HS-27A (cell line): ENCODE measurements around the gene GGCX.
A peak's percentile ranks its signal among the peaks of the same experiment; 100 is the strongest.
"Not testable (repeated sequence)": the region's sequence is repeated elsewhere in the genome, so short reads cannot be mapped to it uniquely, and the experiment has no call there.

Source experiments
- DNase-seq: peaks from one replicate; pipeline ENCODE4 v3.0.0-alpha.2; 2012; ENCODE audit warnings: low read depth, missing footprints

The GGCX gene

DNA sequence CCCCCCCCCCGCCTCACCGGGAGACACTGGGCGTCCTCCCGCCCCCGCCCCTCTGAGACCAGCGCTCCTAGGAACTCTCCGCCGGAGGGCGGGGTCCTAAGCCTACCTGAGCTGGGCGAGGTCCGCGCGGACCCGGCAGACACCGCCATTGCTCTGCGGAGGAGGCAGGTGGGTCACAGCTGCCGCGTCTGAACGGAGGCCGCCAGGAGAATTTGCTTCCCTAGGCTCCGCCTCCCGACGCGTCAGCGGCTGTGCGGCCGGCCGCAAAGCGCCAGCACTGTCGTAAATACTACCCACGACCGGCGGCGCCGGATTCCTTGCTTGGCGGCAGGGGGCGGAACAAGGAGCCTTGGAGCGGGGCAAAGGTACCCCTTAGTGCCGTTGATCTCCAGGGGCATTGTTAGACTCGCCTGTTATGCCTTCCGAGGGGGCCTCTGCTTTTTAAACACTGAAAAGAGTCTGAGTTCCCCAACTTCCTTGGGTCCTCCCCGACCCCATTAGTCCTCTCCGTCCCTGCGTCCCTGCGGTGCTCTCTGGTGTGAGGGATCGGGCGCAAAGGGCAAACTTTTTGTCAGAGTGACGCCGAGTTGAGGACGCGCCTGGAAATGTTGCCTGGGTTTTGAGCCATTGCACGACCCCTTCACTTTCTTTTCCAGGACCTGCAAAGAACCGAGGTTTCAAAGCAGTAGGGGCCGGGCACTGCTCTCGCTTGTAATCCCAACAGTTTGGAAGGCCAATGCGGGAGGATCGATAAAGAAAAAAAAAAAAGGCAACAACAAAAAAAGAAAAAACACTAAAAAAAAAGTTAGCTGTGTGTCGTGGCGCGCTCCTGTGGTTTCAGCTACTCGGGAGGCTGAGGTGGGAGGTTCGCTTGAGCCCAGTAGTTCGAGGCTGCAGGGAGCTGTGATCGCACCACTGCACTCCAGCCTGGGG, at the start of gene GGCX:
Gene GGCX (minus strand): TSS at position 214 of the 933 bp plus-strand sequence. CDS start 65 bp downstream, at position 149.
- no peak for DNase-seq

GRCh38 chr2:85607268-85608215, 46.2 kb upstream of the GGCX start:
- no peak for DNase-seq

- DNase-seq, result no peak
Measured at GRCh38 chr2:85606116-85606455, 44.8 kb upstream of the GGCX start.

DNA sequence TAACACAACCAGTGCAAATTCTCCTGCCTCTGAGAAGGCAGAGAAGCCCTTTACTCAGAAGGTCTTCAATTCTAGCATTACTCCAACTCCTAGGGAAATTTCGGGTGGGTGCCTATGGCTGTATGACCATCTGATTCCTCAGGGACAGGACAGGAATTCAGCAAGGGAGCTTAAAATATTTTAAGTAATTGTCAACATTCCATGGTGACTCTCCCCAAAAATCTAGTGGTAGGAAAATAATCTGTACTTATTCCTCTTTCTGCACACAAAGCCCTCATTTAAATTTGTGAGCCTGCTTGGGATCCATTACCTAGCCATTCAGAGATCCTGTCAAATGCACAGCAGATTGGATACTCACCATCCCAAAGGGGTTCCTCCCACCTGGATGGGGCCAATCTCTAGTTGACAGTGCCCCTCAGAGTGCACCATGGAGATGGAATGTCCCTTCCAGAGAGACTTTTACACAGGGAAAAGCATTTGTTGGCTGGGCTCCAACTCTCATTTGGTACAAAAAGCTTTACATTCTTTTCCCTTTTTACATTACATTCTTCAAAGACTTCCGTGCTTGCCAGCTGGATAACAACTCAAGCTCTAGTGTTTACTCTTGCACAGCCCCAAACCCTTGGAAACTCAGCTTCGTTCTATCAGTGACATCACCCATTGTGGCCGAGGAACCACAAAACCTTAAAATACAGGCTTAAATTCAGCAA, 44.3 kb upstream of the GGCX start:
- peak; percentile 99 for DNase-seq

DNA sequence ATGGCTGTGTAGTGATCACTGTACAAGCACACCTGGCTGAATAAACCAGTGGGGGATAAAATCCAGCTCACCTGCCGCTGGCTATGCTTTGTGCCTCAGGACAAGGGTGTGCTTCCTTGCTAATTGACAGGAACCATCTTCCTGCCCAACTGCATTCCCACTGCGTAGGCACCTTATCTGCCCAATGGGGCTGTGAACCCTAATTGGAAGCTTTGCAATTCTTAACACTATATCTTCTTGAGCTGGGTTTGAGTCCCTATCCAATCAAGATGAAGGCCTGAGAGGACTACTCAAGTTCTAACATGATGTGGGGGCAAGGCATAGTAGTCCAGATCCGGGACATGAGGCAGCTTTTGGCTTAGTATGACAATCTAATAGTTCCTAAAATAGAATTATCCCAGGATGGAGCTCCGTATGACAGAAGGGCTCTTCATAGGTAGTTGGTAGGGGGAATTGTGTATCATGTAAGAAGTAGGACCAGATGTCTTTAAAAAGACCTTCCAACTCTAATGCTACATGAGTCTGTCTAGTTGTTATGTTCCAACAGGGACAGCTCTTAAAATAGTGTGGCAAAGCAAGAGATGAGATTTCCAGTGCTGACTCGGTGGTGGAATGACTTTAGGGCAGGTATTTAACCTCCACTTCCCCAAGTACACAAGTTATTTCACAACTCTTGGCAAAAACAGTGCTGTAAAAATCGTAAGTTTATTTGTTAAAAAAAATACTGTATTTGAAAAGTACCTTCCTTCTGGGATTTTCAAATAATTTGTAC, 43.5 kb upstream of the GGCX start:
- no peak for DNase-seq

- DNase-seq, result not testable (repeated sequence)
Measured at GRCh38 chr2:85604133-85604444, 42.8 kb upstream of the GGCX start.

- peak; percentile 87 for DNase-seq
Measured at GRCh38 chr2:85602476-85603234, 41.4 kb upstream of the GGCX start, which contains the start of gene TMEM150A. Gene TMEM150A (minus strand): TSS chr2:85602698. CDS start chr2:85601948, 750 bp downstream.

- DNase-seq, result no peak
Measured at GRCh38 chr2:85601771-85602475, 40.6 kb upstream of the GGCX start.

GRCh38 chr2:85600951-85601770, 39.9 kb upstream of the GGCX start:
- DNase-seq, result no peak

GRCh38 chr2:85600235-85600575, 38.9 kb upstream of the GGCX start:
- DNase-seq, result no peak

GRCh38 chr2:85599468-85600234, 38.4 kb upstream of the GGCX start:
- no peak for DNase-seq

DNA sequence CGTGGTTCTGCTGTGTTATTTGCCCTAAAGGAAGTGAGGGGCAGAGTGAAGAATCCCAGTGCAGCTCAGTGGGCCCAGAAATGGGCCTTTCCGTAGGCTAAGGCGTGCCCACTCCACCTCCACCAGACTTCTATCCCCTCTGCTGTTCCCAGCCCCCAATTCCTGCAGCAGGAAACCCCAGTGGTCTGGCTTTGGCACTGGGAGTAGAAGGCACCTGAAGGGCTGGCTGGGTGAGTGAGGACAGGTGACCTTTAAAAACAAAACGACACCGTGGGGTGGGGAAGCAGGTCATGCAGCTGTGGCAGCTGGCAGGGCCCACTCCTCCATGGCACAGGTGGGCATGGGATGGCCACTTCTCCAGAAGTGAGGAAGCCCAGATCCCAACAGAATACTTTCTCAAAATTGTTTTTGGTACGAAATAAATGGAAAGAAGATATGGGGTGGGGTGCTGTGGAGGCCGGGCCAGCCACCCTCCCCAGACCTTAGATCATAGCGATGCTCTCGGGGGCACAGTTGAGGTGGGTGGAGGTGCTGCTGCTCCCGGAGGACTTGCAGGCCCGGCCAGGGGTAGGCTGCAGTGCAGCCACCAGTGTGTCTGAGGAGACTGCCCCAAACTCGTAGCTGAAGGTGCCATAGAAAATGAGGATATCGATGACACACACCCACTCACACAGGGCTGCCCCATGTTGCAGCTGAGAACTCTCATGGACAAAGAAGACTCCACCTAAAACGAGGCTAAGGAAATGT, 37.5 kb upstream of the GGCX start:
- DNase-seq, result no peak

DNA sequence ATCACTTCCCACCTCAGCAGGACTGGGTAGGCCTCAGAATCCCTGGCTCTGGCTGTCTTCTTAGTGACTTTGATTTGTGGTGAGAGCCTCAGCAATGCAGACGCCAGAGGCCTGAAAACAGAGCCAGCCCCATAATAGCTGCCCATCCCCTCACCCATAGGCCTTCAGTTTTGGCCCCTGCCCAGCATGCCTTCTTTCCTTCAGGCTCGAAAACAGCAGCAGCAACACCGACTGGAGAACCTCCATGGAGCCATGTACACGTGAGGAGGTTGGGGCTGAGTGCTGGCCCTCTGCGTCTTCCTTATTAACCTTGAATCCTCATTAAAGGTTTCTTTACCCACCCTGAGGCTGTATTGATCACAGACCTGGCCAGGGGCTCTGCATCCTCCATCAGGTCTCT, 35.9 kb upstream of the GGCX start:
- DNase-seq, result no peak

DNA sequence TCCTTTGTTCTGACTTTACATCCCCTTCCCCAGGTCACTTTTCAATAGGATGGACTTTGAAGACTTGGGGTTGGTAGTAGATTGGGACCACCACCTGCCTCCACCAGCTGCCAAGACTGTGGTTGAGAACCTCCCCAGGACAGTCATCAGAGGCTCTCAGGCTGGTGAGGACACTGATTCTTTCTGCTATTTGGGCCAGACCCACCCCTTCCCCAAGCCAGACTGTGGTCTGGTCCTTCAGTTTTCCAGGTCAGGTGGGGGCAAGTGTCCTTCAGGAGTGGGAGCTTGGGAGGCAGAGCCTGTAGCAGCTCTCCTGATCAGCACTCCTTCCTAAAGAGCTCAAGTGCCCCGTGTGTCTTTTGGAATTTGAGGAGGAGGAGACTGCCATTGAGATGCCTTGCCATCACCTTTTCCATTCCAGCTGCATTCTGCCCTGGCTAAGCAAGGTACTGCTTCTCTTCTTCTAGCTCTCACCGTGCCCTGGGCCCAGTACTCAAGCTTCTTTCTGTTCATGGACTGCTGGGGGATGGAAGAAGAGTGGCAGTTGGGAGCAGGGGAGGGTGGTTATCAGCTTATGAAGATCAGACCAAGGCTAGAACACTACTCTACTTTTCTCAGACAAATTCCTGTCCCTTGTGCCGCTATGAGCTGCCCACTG, 35.3 kb upstream of the GGCX start:
- DNase-seq, result no peak

GRCh38 chr2:85596026-85596333, 34.7 kb upstream of the GGCX start:
- no peak for DNase-seq

GRCh38 chr2:85595301-85596025, 34.2 kb upstream of the GGCX start, which contains the start of gene RNF181:
Gene RNF181 (plus strand): TSS chr2:85595745. CDS start chr2:85595764, 19 bp downstream.
- peak; percentile 100 for DNase-seq
